Peyer's patch (tissue), 4 donors: ENCODE results near the gene ADTRP. TPM values are rescaled to one million over a fixed set of nuclear protein-coding genes. Genes with fewer than 3 reads are reported as not detected.

Source experiments
- DNase-seq, 3 donors: peaks; one replicate each; pipeline ENCODE4 v3.0.0-alpha.2; 2017 to 2019
- H3K27ac ChIP-seq, 4 donors: fragments of 200-600 bp; sonication (generic); one replicate each; pipeline ENCODE4 v1.5.1; 2016 to 2019
- H3K27me3 ChIP-seq, 2 donors: fragments of 200-600 bp; sonication (generic); one replicate each; pipeline ENCODE4 v1.5.1; 2019
- H3K36me3 ChIP-seq, 3 donors: fragments of 200-600 bp; sonication (generic); one replicate each; pipeline ENCODE4 v1.5.1; 2016 to 2019
- H3K4me1 ChIP-seq, 4 donors: fragments of 200-600 bp; sonication (generic); one replicate each; pipeline ENCODE4 v1.5.1; 2016 to 2019
- H3K4me3 ChIP-seq, 4 donors: fragments of 200-600 bp; sonication (generic); 1 replicate in 3 of 4; 2 replicates in 1 of 4; pipeline ENCODE4 v1.5.1; 2016 to 2019; ENCODE audit warnings: mild to moderate bottlenecking in 1 of 4
- H3K9me3 ChIP-seq, 4 donors: fragments of 200-600 bp; sonication (generic); one replicate each; pipeline ENCODE4 v1.5.1; 2016 to 2019; ENCODE audit warnings: mild to moderate bottlenecking in 1 of 4
- CTCF ChIP-seq, 6 experiments: fragments of 450-650 bp in 4 of 6; fragments of 200-600 bp in 2 of 6; sonication (generic) in 1 of 6; IDR thresholded peaks; one replicate each; pipeline ENCODE4 v1.5.1; 2017 to 2019; ENCODE audit warnings: antibody characterized with exemption in 6 of 6, mild to moderate bottlenecking in 3 of 6, moderate library complexity in 1 of 6
- POLR2A ChIP-seq, 2 donors: fragments of 450-650 bp; IDR thresholded peaks; one replicate each; pipeline ENCODE4 v1.5.1; 2017; ENCODE audit warnings: antibody characterized with exemption in 2 of 2, mild to moderate bottlenecking in 2 of 2, moderate library complexity in 2 of 2
- total RNA-seq, 4 donors: library from RNA; depleted of rRNA; stranded (reverse); fragments of >200 nt; gene quantifications; one replicate each; pipeline ENCODE4 v1.1.0, GENCODE V29; 2016

ADTRP gene
- total RNA-seq, 4 donors from 2014 or later, result 33.8 to 187 (median 133) TPM

GRCh38 chr6:11718463-11718862 lies 60.1 kb downstream of the ADTRP start:
- Histone ChIP-seq H3K4me1 (no peaks in the 10 kb centered on the region), H3K27me3 (no peaks in the 10 kb centered on the region), H3K9me3 (no peaks in the 10 kb centered on the region), H3K36me3 (no peaks in the 10 kb centered on the region), H3K4me3 (no peak overlapping the region), H3K27ac (no peak overlapping the region)
- TF ChIP-seq POLR2A (IDR thresholded peaks at IDR 0.05) (no peak), CTCF (IDR thresholded peaks at IDR 0.05) (no peak)
- DNase-seq, result no peak

- Histone ChIP-seq H3K27ac (no peak overlapping the region), H3K36me3 (no peaks in the 10 kb centered on the region), H3K27me3 (no peaks in the 10 kb centered on the region), H3K4me1 (no peaks in the 10 kb centered on the region), H3K9me3 (no peaks in the 10 kb centered on the region), H3K4me3 (no peak overlapping the region)
- TF ChIP-seq CTCF (IDR thresholded peaks at IDR 0.05), result no peak
- no peak for TF ChIP-seq POLR2A (IDR thresholded peaks at IDR 0.05)
- DNase-seq, result no peak
Measured at GRCh38 chr6:11718031-11718430, 60.6 kb downstream of the ADTRP start.

GRCh38 chr6:11714798-11715285 lies 63.8 kb downstream of the ADTRP start:
- no peaks in the 10 kb centered on the region for H3K36me3 ChIP-seq
- peaks cover 0 to 5% (median 0%) of the 10 kb centered on the region in 4 donors for H3K4me1 ChIP-seq
- DNase-seq, result no peak
- H3K4me3 ChIP-seq, result no peak overlapping the region
- no peaks in the 10 kb centered on the region for H3K9me3 ChIP-seq
- H3K27me3 ChIP-seq, result no peaks in the 10 kb centered on the region
- TF ChIP-seq POLR2A (IDR thresholded peaks at IDR 0.05) (no peak), CTCF (IDR thresholded peaks at IDR 0.05) (no peak)
- H3K27ac ChIP-seq, result peak overlapping the region in 1 of 4 donors; percentile 22

- Histone ChIP-seq H3K27ac (peak overlapping the region in 1 of 4 donors; percentile 22), H3K36me3 (no peaks in the 10 kb centered on the region), H3K9me3 (no peaks in the 10 kb centered on the region), H3K4me1 (peaks cover 0 to 5% (median 0%) of the 10 kb centered on the region in 4 donors), H3K27me3 (no peaks in the 10 kb centered on the region), H3K4me3 (no peak overlapping the region)
- DNase-seq, result peak in 1 of 3 donors; percentile 42
- TF ChIP-seq POLR2A (IDR thresholded peaks at IDR 0.05), result no peak
- TF ChIP-seq CTCF (IDR thresholded peaks at IDR 0.05), result no peak
Measured at GRCh38 chr6:11714116-11714797, 64.3 kb downstream of the ADTRP start.

GRCh38 chr6:11712760-11713159 lies 65.8 kb downstream of the ADTRP start:
- Histone ChIP-seq H3K4me1 (peaks cover 0 to 5% (median 0%) of the 10 kb centered on the region in 4 donors), H3K9me3 (no peaks in the 10 kb centered on the region), H3K36me3 (no peaks in the 10 kb centered on the region), H3K27me3 (no peaks in the 10 kb centered on the region), H3K4me3 (no peak overlapping the region), H3K27ac (peak overlapping the region in 1 of 4 donors; percentile 22)
- TF ChIP-seq POLR2A (IDR thresholded peaks at IDR 0.05), result no peak
- TF ChIP-seq CTCF (IDR thresholded peaks at IDR 0.05), result no peak
- DNase-seq, result no peak
